Measurements from ENCODE around the gene PRLR.

Gene PRLR

GRCh38 chr5:35056686-35057085, 173.6 kb downstream of the PRLR start:
- no peak overlapping the region for H3K4me3 ChIP-seq (ENCODE audit: low read depth, low read length)
- H3K4me1 ChIP-seq (ENCODE audit: control insufficient read depth, insufficient read depth, low read length), result 0 out of 2 replicates have a peak, but pooled peaks cover 7% of the 10 kb centered on the region
- H3K27me3 ChIP-seq (ENCODE audit: control insufficient read depth, insufficient read depth, low read length), result no peaks in the 10 kb centered on the region

GRCh38 chr5:35052838-35053237, 177.4 kb downstream of the PRLR start:
- H3K27ac ChIP-seq (ENCODE audit: low read depth, low read length), result no peak overlapping the region

More at GRCh38 chr5:35056686-35057085, 173.6 kb downstream of the PRLR start:
- Histone ChIP-seq H3K9me3 (ENCODE audit: control insufficient read depth, insufficient read depth, low read depth, low read length) (no peaks in the 10 kb centered on the region), H3K9ac (ENCODE audit: low read length) (no peak overlapping the region), H3K27ac (ENCODE audit: low read depth, low read length) (no peak overlapping the region), H3K36me3 (ENCODE audit: control insufficient read depth, insufficient read depth, low read length) (no peaks in the 10 kb centered on the region)

GRCh38 chr5:35050541-35051126, 179.7 kb downstream of the PRLR start:
- Histone ChIP-seq H3K4me1 (ENCODE audit: control insufficient read depth, insufficient read depth, low read length) (0 out of 2 replicates have a peak, but pooled peaks cover 2% of the 10 kb centered on the region), H3K36me3 (ENCODE audit: control insufficient read depth, insufficient read depth, low read length) (no peaks in the 10 kb centered on the region), H3K27ac (ENCODE audit: low read depth, low read length) (no peak overlapping the region), H3K27me3 (ENCODE audit: control insufficient read depth, insufficient read depth, low read length) (no peaks in the 10 kb centered on the region), H3K4me3 (ENCODE audit: low read depth, low read length) (no peak overlapping the region), H3K9me3 (ENCODE audit: control insufficient read depth, insufficient read depth, low read depth, low read length) (no peaks in the 10 kb centered on the region), H3K9ac (ENCODE audit: low read length) (no peak overlapping the region)

More at GRCh38 chr5:35052838-35053237, 177.4 kb downstream of the PRLR start:
- H3K4me3 ChIP-seq (ENCODE audit: low read depth, low read length), result no peak overlapping the region
- H3K27me3 ChIP-seq (ENCODE audit: control insufficient read depth, insufficient read depth, low read length), result no peaks in the 10 kb centered on the region
- no peak overlapping the region for H3K9ac ChIP-seq (ENCODE audit: low read length)
- no peaks in the 10 kb centered on the region for H3K36me3 ChIP-seq (ENCODE audit: control insufficient read depth, insufficient read depth, low read length)
- H3K9me3 ChIP-seq (ENCODE audit: control insufficient read depth, insufficient read depth, low read depth, low read length), result no peaks in the 10 kb centered on the region
- H3K4me1 ChIP-seq (ENCODE audit: control insufficient read depth, insufficient read depth, low read length), result 0 out of 2 replicates have a peak, but pooled peaks cover 7% of the 10 kb centered on the region

GRCh38 chr5:35048910-35049309, 181.4 kb downstream of the PRLR start:
- Histone ChIP-seq H3K9me3 (ENCODE audit: control insufficient read depth, insufficient read depth, low read depth, low read length) (no peaks in the 10 kb centered on the region), H3K36me3 (ENCODE audit: control insufficient read depth, insufficient read depth, low read length) (no peaks in the 10 kb centered on the region), H3K9ac (ENCODE audit: low read length) (no peak overlapping the region), H3K4me1 (ENCODE audit: control insufficient read depth, insufficient read depth, low read length) (no peaks in the 10 kb centered on the region), H3K27ac (ENCODE audit: low read depth, low read length) (no peak overlapping the region), H3K27me3 (ENCODE audit: control insufficient read depth, insufficient read depth, low read length) (no peaks in the 10 kb centered on the region), H3K4me3 (ENCODE audit: low read depth, low read length) (no peak overlapping the region)

- Histone ChIP-seq H3K27ac (ENCODE audit: low read depth, low read length) (no peak within 1 kb of the TSS), H3K27me3 (ENCODE audit: control insufficient read depth, insufficient read depth, low read length) (no peaks in the 10 kb centered on the region), H3K9me3 (ENCODE audit: control insufficient read depth, insufficient read depth, low read depth, low read length) (no peaks in the 10 kb centered on the region), H3K36me3 (ENCODE audit: control insufficient read depth, insufficient read depth, low read length) (no peaks in the 10 kb centered on the region), H3K4me1 (ENCODE audit: control insufficient read depth, insufficient read depth, low read length) (no peaks in the 10 kb centered on the region), H3K9ac (ENCODE audit: low read length) (no peak within 1 kb of the TSS), H3K4me3 (ENCODE audit: low read depth, low read length) (no peak within 1 kb of the TSS)
These were observed 182.4 kb downstream of the PRLR start, which contains the start of gene AGXT2 for GRCh38 chr5:35047785-35048404. Gene AGXT2, minus strand, starts transcription at chr5:35047949. Its CDS starts 57 bp downstream, at chr5:35047892.

GRCh38 chr5:35046774-35047173, 183.5 kb downstream of the PRLR start:
- Histone ChIP-seq H3K27me3 (ENCODE audit: control insufficient read depth, insufficient read depth, low read length) (no peaks in the 10 kb centered on the region), H3K9me3 (ENCODE audit: control insufficient read depth, insufficient read depth, low read depth, low read length) (no peaks in the 10 kb centered on the region), H3K4me1 (ENCODE audit: control insufficient read depth, insufficient read depth, low read length) (no peaks in the 10 kb centered on the region), H3K4me3 (ENCODE audit: low read depth, low read length) (no peak overlapping the region), H3K27ac (ENCODE audit: low read depth, low read length) (no peak overlapping the region), H3K36me3 (ENCODE audit: control insufficient read depth, insufficient read depth, low read length) (no peaks in the 10 kb centered on the region), H3K9ac (ENCODE audit: low read length) (no peak overlapping the region)

GRCh38 chr5:35045280-35045679, 185.0 kb downstream of the PRLR start:
- Histone ChIP-seq H3K27ac (ENCODE audit: low read depth, low read length) (no peak overlapping the region), H3K27me3 (ENCODE audit: control insufficient read depth, insufficient read depth, low read length) (no peaks in the 10 kb centered on the region), H3K36me3 (ENCODE audit: control insufficient read depth, insufficient read depth, low read length) (no peaks in the 10 kb centered on the region), H3K9ac (ENCODE audit: low read length) (no peak overlapping the region), H3K4me1 (ENCODE audit: control insufficient read depth, insufficient read depth, low read length) (no peaks in the 10 kb centered on the region), H3K4me3 (ENCODE audit: low read depth, low read length) (no peak overlapping the region), H3K9me3 (ENCODE audit: control insufficient read depth, insufficient read depth, low read depth, low read length) (no peaks in the 10 kb centered on the region)

GRCh38 chr5:35044649-35045048, 185.6 kb downstream of the PRLR start:
- no peaks in the 10 kb centered on the region for H3K4me1 ChIP-seq (ENCODE audit: control insufficient read depth, insufficient read depth, low read length)
- H3K27me3 ChIP-seq (ENCODE audit: control insufficient read depth, insufficient read depth, low read length), result no peaks in the 10 kb centered on the region
- H3K9me3 ChIP-seq (ENCODE audit: control insufficient read depth, insufficient read depth, low read depth, low read length), result no peaks in the 10 kb centered on the region
- no peak overlapping the region for H3K27ac ChIP-seq (ENCODE audit: low read depth, low read length)
- H3K4me3 ChIP-seq (ENCODE audit: low read depth, low read length), result no peak overlapping the region
- H3K36me3 ChIP-seq (ENCODE audit: control insufficient read depth, insufficient read depth, low read length), result no peaks in the 10 kb centered on the region
- no peak overlapping the region for H3K9ac ChIP-seq (ENCODE audit: low read length)

GRCh38 chr5:35042781-35043180, 187.5 kb downstream of the PRLR start:
- Histone ChIP-seq H3K36me3 (ENCODE audit: control insufficient read depth, insufficient read depth, low read length) (no peaks in the 10 kb centered on the region), H3K9ac (ENCODE audit: low read length) (no peak overlapping the region), H3K27ac (ENCODE audit: low read depth, low read length) (no peak overlapping the region), H3K9me3 (ENCODE audit: control insufficient read depth, insufficient read depth, low read depth, low read length) (no peaks in the 10 kb centered on the region), H3K4me3 (ENCODE audit: low read depth, low read length) (no peak overlapping the region), H3K4me1 (ENCODE audit: control insufficient read depth, insufficient read depth, low read length) (no peaks in the 10 kb centered on the region), H3K27me3 (ENCODE audit: control insufficient read depth, insufficient read depth, low read length) (no peaks in the 10 kb centered on the region)

- Histone ChIP-seq H3K9me3 (ENCODE audit: control insufficient read depth, insufficient read depth, low read depth, low read length) (no peaks in the 10 kb centered on the region), H3K4me1 (ENCODE audit: control insufficient read depth, insufficient read depth, low read length) (peaks cover 6% of the 10 kb centered on the region; the same call in 1 of the 2 replicates), H3K4me3 (ENCODE audit: low read depth, low read length) (no peak overlapping the region), H3K36me3 (ENCODE audit: control insufficient read depth, insufficient read depth, low read length) (no peaks in the 10 kb centered on the region), H3K9ac (ENCODE audit: low read length) (no peak overlapping the region), H3K27ac (ENCODE audit: low read depth, low read length) (no peak overlapping the region), H3K27me3 (ENCODE audit: control insufficient read depth, insufficient read depth, low read length) (no peaks in the 10 kb centered on the region)
These were observed 189.0 kb downstream of the PRLR start for GRCh38 chr5:35041261-35041660.

GRCh38 chr5:35038891-35039290, 191.4 kb downstream of the PRLR start:
- no peak overlapping the region for H3K9ac ChIP-seq (ENCODE audit: low read length)
- H3K27ac ChIP-seq (ENCODE audit: low read depth, low read length), result no peak overlapping the region
- no peak overlapping the region for H3K4me3 ChIP-seq (ENCODE audit: low read depth, low read length)
- no peaks in the 10 kb centered on the region for H3K9me3 ChIP-seq (ENCODE audit: control insufficient read depth, insufficient read depth, low read depth, low read length)
- H3K27me3 ChIP-seq (ENCODE audit: control insufficient read depth, insufficient read depth, low read length), result no peaks in the 10 kb centered on the region
- no peaks in the 10 kb centered on the region for H3K36me3 ChIP-seq (ENCODE audit: control insufficient read depth, insufficient read depth, low read length)
- peaks cover 6% of the 10 kb centered on the region; the same call in 1 of the 2 replicates for H3K4me1 ChIP-seq (ENCODE audit: control insufficient read depth, insufficient read depth, low read length)

Data from HUES6 (cell line).